ENCODE results near the gene GPR158. TPM values are rescaled to one million over a fixed set of nuclear protein-coding genes. Genes with fewer than 3 reads are reported as not detected.

The GPR158 gene
- total and polyA plus RNA-seq, 9 of the 15 experiments (the other 6 are each of a cell fraction or from before 2014, with no cell fraction given): 4.0 to 7.6 (median 5.0) TPM

GRCh38 chr10:25493122-25493893, 318.5 kb downstream of the GPR158 start (continued):
- TF ChIP-seq C11orf30 (IDR thresholded peaks at IDR 0.05; ENCODE audit: low read depth) (peak; percentile 62), ZNF592 (IDR thresholded peaks at IDR 0.05) (peak; percentile 47; the same call in 1 of the 2 replicates), HNRNPL (IDR thresholded peaks at IDR 0.05; ENCODE audit: low read depth, low read length) (0 out of 2 replicates have a peak, but pooled peaks have one; percentile 17), SMAD1 (IDR thresholded peaks at IDR 0.05; ENCODE audit: low read depth, low read length, partially characterized antibody) (peak; percentile 64), PML (IDR thresholded peaks at IDR 0.05; ENCODE audit: low read length) (peak; percentile 80), HMGXB4 (CRISPR knock-in tag; IDR thresholded peaks at IDR 0.05) (no peak), HDAC2 (IDR thresholded peaks at IDR 0.05) (peak; percentile 60; the same call in 1 of the 2 replicates), CREM (IDR thresholded peaks at IDR 0.05; ENCODE audit: low read depth) (peak; percentile 66), TEAD4 (IDR thresholded peaks at IDR 0.05; ENCODE audit: low read length) (peak; percentile 95), TEAD4 (CRISPR knock-in tag; IDR thresholded peaks at IDR 0.05; ENCODE audit: borderline replicate concordance) (no peak), E2F4 (CRISPR knock-in tag; IDR thresholded peaks at IDR 0.05; ENCODE audit: low read depth) (no peak), PATZ1 (CRISPR knock-in tag; IDR thresholded peaks at IDR 0.05; ENCODE audit: borderline replicate concordance) (no peak), BDP1 (IDR thresholded peaks at IDR 0.05; ENCODE audit: insufficient read depth, insufficient read length) (no peak), SIN3A (IDR thresholded peaks at IDR 0.05; ENCODE audit: borderline replicate concordance in 2 of 2, control insufficient read depth in 1 of 2, low read depth in 2 of 2, low read length in 2 of 2) (no peak), ZNF408 (CRISPR knock-in tag; IDR thresholded peaks at IDR 0.05; ENCODE audit: low read depth) (no peak), MNT (conservative IDR thresholded peaks at IDR 0.05) (peak; percentile 70 to 75)
